Fibroblast of pulmonary artery (primary cell): Measurements from ENCODE around the gene YIPF6.
"Not testable (repeated sequence)": the region's sequence is repeated elsewhere in the genome, so short reads cannot be mapped to it uniquely, and the experiment has no call there.

Experiments used
- DNase-seq: peaks from one replicate; pipeline ENCODE4 v3.0.0-alpha.2; 2010; ENCODE audit warnings: low read depth
- H3K4me3 ChIP-seq: replicated peaks from 2 replicates; pipeline ENCODE4 v1.5.1; 2011; ENCODE audit warnings: low read depth, mild to moderate bottlenecking, control low read depth, low read length, moderate library complexity
- TF ChIP-seq, protein P1 (sequence below): IDR thresholded peaks from 2 replicates; pipeline ENCODE4 v1.5.1; 2011; ENCODE audit warnings: mild to moderate bottlenecking, control low read depth, low read length, inconsistent platforms; ENCODE audit errors: missing control alignments

YIPF6 gene

DNA sequence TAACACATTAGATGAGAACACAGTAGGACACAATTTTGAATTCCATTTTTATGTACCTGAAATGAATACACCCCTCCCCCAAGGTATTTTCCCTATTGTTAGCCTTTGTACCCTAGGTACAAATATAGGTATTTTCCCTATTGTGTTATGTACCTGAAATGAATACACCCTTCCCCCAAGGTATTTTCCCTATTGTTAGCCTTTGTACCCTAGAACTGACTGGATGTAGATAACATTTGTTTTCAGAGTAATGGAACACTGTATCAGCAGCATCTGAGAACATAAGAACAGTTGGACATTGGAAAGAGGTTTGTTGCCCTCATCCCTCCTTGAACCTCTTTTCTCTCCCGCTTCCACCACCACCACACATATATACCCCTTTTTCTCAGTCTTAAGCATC lies 37.6 kb downstream of the YIPF6 start:
- TF ChIP-seq, protein P1, sequence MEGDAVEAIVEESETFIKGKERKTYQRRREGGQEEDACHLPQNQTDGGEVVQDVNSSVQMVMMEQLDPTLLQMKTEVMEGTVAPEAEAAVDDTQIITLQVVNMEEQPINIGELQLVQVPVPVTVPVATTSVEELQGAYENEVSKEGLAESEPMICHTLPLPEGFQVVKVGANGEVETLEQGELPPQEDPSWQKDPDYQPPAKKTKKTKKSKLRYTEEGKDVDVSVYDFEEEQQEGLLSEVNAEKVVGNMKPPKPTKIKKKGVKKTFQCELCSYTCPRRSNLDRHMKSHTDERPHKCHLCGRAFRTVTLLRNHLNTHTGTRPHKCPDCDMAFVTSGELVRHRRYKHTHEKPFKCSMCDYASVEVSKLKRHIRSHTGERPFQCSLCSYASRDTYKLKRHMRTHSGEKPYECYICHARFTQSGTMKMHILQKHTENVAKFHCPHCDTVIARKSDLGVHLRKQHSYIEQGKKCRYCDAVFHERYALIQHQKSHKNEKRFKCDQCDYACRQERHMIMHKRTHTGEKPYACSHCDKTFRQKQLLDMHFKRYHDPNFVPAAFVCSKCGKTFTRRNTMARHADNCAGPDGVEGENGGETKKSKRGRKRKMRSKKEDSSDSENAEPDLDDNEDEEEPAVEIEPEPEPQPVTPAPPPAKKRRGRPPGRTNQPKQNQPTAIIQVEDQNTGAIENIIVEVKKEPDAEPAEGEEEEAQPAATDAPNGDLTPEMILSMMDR = no peak
- DNase-seq = no peak
- no peak overlapping the region for H3K4me3 ChIP-seq

DNA sequence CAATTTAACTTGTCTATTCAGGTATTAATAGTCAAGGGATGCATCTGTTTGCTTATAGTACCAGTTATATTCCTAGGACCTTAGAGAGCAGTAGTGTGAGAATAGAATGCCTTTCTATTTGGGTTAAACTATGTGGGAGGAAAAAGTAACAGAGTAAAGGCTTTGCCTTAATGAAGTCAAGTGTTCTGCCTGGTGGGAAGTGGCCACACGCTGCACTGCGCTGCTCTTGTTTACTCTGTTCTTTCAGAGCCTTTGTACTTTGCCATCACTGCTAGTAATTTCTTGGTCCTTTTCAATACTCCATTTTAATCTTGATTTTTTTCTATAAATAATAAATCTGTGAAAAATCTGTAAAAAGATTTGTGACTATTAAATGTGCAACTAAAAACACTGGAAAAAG lies 38.0 kb downstream of the YIPF6 start:
- TF ChIP-seq, protein P1 = no peak
- H3K4me3 ChIP-seq = no peak overlapping the region
- DNase-seq = no peak

DNA sequence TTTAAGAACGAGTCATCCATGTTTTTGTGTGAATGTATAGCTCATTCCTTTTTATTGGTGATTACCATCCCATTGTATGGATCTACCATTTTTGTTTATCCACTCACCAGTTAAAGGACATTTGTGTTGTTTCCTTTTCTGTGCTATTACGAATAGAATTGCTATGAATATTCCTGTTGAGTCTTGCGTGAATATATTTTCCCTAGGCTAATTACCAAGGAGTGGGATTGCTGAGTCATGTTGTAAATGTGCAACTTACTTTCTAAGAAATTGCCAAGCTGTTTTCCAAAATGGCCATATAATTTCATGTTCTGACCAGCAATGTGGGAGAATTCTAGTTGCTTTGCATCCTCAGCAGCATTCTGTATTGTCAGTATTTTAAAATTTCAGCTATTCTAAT lies 51.3 kb downstream of the YIPF6 start:
- H3K4me3 ChIP-seq = no peak overlapping the region
- DNase-seq = no peak
- TF ChIP-seq, protein P1 = no peak

DNA sequence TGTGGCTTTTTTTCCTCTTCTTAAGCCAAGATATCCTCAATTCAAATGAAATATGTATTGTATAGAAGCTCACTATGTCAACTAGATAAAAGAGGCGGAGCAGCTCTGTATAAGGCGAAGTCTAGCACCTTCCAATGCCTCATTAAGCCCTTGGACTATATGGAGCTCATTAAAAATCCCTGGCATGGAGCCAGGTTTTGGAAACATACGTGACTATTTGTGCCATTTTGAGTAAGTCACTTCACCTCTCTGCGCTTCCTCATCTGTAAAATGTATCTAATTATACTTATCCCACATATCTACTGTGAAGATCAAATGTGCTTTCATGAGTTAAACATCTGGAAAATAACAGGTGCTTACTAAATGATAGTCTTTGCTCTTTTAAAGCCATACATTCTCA lies 57.2 kb downstream of the YIPF6 start:
- DNase-seq = no peak
- H3K4me3 ChIP-seq = no peak overlapping the region
- TF ChIP-seq, protein P1 = no peak

DNA sequence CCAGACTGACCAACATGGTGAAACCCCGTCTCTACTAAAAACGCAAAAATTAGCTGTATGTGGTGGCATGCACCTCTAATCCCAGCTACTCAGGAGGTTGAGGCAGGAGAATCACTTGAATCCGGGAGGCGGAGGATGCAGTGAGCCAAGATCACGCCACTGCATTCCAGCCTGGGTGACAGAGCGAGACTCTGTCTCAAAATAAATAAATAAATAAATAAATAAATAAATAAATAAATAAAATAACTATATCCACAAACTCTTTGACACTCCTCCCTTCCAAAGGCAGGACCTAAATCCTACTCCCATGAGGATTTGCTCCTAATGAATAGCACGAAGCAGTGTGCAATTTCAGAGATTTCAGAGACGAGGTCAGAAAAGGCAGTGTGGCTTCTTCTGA lies 58.3 kb downstream of the YIPF6 start:
- not testable (repeated sequence) for H3K4me3 ChIP-seq, DNase-seq

DNA sequence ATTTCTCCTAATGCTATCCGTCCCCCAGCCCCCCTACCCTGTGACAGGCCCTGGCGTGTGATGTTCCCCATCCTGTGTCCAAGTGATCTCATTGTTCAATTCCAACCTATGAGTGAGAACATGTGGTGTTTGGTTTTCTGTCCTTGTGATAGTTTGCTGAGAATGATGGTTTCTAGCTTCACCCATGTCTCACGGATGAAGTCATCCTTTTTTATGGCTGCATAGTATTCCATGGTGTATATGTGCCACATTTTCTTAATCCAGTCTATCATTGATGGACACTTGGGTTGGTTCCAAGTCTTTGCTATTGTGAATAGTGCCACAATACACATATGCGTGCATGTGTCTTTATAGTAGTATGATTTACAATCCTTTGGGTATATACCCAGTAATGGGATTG lies 61.1 kb downstream of the YIPF6 start:
- not testable (repeated sequence) for H3K4me3 ChIP-seq, DNase-seq

DNA sequence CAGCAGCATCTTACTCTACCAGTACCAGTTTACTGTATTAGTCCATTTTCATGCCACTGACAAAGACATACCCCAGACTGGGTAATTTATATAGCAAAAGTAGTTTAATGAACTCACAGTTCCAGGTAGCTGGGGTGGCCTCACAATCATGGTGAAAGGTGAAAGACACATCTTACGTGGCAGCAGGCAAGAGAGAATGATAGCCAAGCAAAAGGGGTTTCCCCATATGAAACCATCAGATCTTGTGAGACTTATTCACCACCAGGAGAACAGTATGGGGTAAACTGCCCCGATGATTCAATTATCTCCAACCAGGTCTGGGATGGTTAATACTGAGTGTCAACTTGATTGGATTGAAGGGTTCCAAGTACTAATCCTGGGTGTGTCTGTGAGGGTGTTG lies 69.3 kb downstream of the YIPF6 start:
- no peak overlapping the region for H3K4me3 ChIP-seq
- TF ChIP-seq, protein P1 = no peak
- no peak for DNase-seq

DNA sequence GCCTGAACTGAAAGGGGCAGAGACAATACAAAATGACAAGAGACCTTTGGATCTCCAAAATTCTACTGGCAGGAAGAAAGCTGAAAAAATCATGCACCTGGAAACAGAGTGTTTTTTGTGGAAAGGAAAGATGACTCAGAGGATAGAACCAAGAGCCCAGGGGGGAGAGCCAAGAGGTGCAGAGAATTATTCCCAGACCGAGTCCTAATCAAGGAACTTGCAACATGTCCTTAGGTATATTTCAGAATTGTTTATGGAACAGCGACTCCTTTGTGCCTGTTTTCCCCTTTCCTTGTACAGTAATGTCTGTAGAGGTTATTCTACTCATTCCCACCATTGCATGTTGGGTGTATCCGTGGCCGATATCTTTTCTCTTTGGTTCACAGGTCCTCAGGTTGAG lies 71.7 kb downstream of the YIPF6 start:
- DNase-seq = peak; percentile 1
- TF ChIP-seq, protein P1 = no peak
- no peak overlapping the region for H3K4me3 ChIP-seq
